Measurements from ENCODE around the gene ING3.

GRCh38 chr7:120979765-120980499, 29.4 kb downstream of the ING3 start:
- TF ChIP-seq POLR2A (IDR thresholded peaks at IDR 0.05) (no peak), CTCF (IDR thresholded peaks at IDR 0.05) (no peak)

Measured in vagina (tissue), 2 donors.